SK-N-SH (cell line): ENCODE results near the gene TPRX2. TPM values are rescaled to one million over a fixed set of nuclear protein-coding genes. Genes with fewer than 3 reads are reported as not detected.
A peak's percentile ranks its signal among the peaks of the same experiment; 100 is the strongest.

Experiments used
- CTCF ChIA-PET: fragments of 300-600, 350-600 bp; formaldehyde crosslinking; extraction: SDS; loops from one replicate; lab custom pipeline; 2021; lab: Yijun Ruan, JAX
- POLR2A ChIA-PET: fragments of 350-600 bp; sonication (Branson Sonifier 250); formaldehyde crosslinking; extraction: SDS; loops from one replicate; lab custom pipeline; 2020; ENCODE audit warnings: antibody characterized with exemption, inconsistent platforms; lab: Yijun Ruan, JAX
- DNase-seq: peaks from one replicate; pipeline ENCODE4 v3.0.0; 2012
- H2AFZ ChIP-seq: fragments of 200-600 bp; sonication (generic); 2 replicates; pipeline ENCODE4 v1.8.1; 2016; ENCODE audit warnings: antibody characterized with exemption, mild to moderate bottlenecking, low read depth
- H3F3A ChIP-seq: fragments of 200-600 bp; sonication (generic); replicated peaks from 2 replicates; pipeline ENCODE3; 2016; ENCODE audit warnings: antibody characterized with exemption, mild to moderate bottlenecking; ENCODE audit not compliant: insufficient read depth
- H3K27ac ChIP-seq, 2 experiments: fragments of 200-500 bp in 1 of 2; fragments of 200-600 bp in 1 of 2; sonication (Bioruptor generic) in 1 of 2; sonication (generic), shearing (Covaris generic) in 1 of 2; 2 replicates each; pipeline versions ENCODE4 v1.5.1 to v1.6.1; 2014 to 2016; ENCODE audit warnings: low read depth in 2 of 2, inconsistent platforms in 1 of 2, low read length in 1 of 2, mild to moderate bottlenecking in 1 of 2, mixed read lengths in 1 of 2
- H3K27me3 ChIP-seq: fragments of 200-600 bp; sonication (generic), shearing (Covaris generic); 2 replicates; pipeline ENCODE4 v1.6.1; 2016; ENCODE audit warnings: mixed run types; ENCODE audit not compliant: insufficient read depth
- H3K36me3 ChIP-seq, 2 experiments: fragments of 200-500 bp in 1 of 2; fragments of 200-600 bp in 1 of 2; sonication (Bioruptor generic) in 1 of 2; sonication (generic) in 1 of 2; replicated peaks in 1 of 2; 2 replicates each; pipeline versions ENCODE3 to v1.5.1; 2014 to 2016; ENCODE audit warnings: low read length in 1 of 2, mild to moderate bottlenecking in 1 of 2; ENCODE audit not compliant: insufficient read depth in 2 of 2, control insufficient read depth in 1 of 2
- H3K4me1 ChIP-seq, 2 experiments: fragments of 200-500 bp in 1 of 2; fragments of 200-600 bp in 1 of 2; sonication (Bioruptor generic) in 1 of 2; sonication (generic), shearing (Covaris generic) in 1 of 2; 2 replicates each; pipeline versions ENCODE4 v1.5.1 to v1.6.1; 2014 to 2016; ENCODE audit warnings: low read depth in 1 of 2, low read length in 1 of 2, mixed run types in 1 of 2; ENCODE audit not compliant: insufficient read depth in 2 of 2, control insufficient read depth in 1 of 2
- H3K4me2 ChIP-seq: fragments of 200-600 bp; sonication (generic), shearing (Covaris generic); 2 replicates; pipeline ENCODE4 v1.6.1; 2017; ENCODE audit warnings: mixed run types
- H3K4me3 ChIP-seq, 2 experiments: fragments of 200-500 bp in 1 of 2; fragments of 200-600 bp in 1 of 2; sonication (Bioruptor generic) in 1 of 2; sonication (generic), shearing (Covaris generic) in 1 of 2; 2 replicates each; pipeline versions ENCODE4 v1.5.1 to v1.8.1; 2014 to 2016; ENCODE audit warnings: low read depth in 2 of 2, inconsistent platforms in 1 of 2, low read length in 1 of 2, mild to moderate bottlenecking in 1 of 2, mixed read lengths in 1 of 2, moderate library complexity in 1 of 2
- H3K79me2 ChIP-seq: fragments of 200-600 bp; sonication (generic); 2 replicates; pipeline ENCODE4 v1.8.1; 2017; ENCODE audit warnings: mild to moderate bottlenecking; ENCODE audit not compliant: insufficient read depth
- H3K9ac ChIP-seq: fragments of 200-600 bp; sonication (generic); 2 replicates; pipeline ENCODE4 v1.6.1; 2017; ENCODE audit warnings: mixed run types
- H3K9me2 ChIP-seq: fragments of 200-600 bp; sonication (generic); 2 replicates; pipeline ENCODE4 v1.6.1; 2017; ENCODE audit warnings: mixed run types
- H3K9me3 ChIP-seq: fragments of 200-600 bp; sonication (generic); 2 replicates; pipeline ENCODE4 v1.6.1; 2017; ENCODE audit warnings: mixed run types, mild to moderate bottlenecking, moderate library complexity
- H4K20me1 ChIP-seq: fragments of 200-600 bp; sonication (generic); 2 replicates; pipeline ENCODE4 v1.6.1; 2017; ENCODE audit warnings: mild to moderate bottlenecking, mixed run types; ENCODE audit not compliant: insufficient read depth
- CHD2 ChIP-seq: fragments of 150-350 bp; IDR thresholded peaks from 2 replicates; pipeline ENCODE4 v1.6.1; 2018; ENCODE audit warnings: low read length; ENCODE audit not compliant: partially characterized antibody
- ELF1 ChIP-seq: IDR thresholded peaks from 2 replicates; pipeline ENCODE4 v1.4.0; 2012
- EP300 ChIP-seq, 2 experiments: IDR thresholded peaks; 2 replicates each; pipeline versions ENCODE4 v1.4.0 to v1.6.1; 2012; ENCODE audit warnings: borderline replicate concordance in 1 of 2, low read depth in 1 of 2, low read length in 1 of 2
- EZH2phosphoT487 ChIP-seq: fragments of 200-600 bp; sonication (generic); IDR thresholded peaks from 2 replicates; pipeline ENCODE4 v1.6.1; 2017; ENCODE audit warnings: low read depth, mixed run types, mild to moderate bottlenecking, antibody characterized with exemption, moderate library complexity, borderline replicate concordance
- GABPA ChIP-seq: IDR thresholded peaks from 2 replicates; pipeline ENCODE4 v1.4.0; 2012; ENCODE audit warnings: low read depth, mild to moderate bottlenecking
- GATA2 ChIP-seq: sonication (generic); formaldehyde crosslinking; IDR thresholded peaks from 2 replicates; pipeline ENCODE4 v1.5.0; 2020; ENCODE audit warnings: mild to moderate bottlenecking, missing genetic modification reagents
- IRF3 ChIP-seq: fragments of 150-350 bp; IDR thresholded peaks from 2 replicates; pipeline ENCODE4 v1.6.1; 2016; ENCODE audit warnings: mild to moderate bottlenecking, low read depth, low read length
- MEF2A ChIP-seq: IDR thresholded peaks from 2 replicates; pipeline ENCODE4 v1.4.0; 2012; ENCODE audit warnings: low read depth, borderline replicate concordance
- POLR2AphosphoS5 ChIP-seq: IDR thresholded peaks from 2 replicates; pipeline ENCODE4 v1.6.1; 2012; ENCODE audit warnings: low read depth, low read length
- RAD21 ChIP-seq: IDR thresholded peaks from 2 replicates; pipeline ENCODE4 v1.6.1; 2012; ENCODE audit warnings: mild to moderate bottlenecking, low read length
- RCOR1 ChIP-seq: fragments of 150-350 bp; IDR thresholded peaks from 2 replicates; pipeline ENCODE4 v1.6.1; 2017; ENCODE audit warnings: antibody characterized with exemption, low read length
- RXRA ChIP-seq: IDR thresholded peaks from 2 replicates; pipeline ENCODE4 v1.4.0; 2012; ENCODE audit warnings: low read depth, mild to moderate bottlenecking, borderline replicate concordance
- SIN3A ChIP-seq: IDR thresholded peaks from 2 replicates; pipeline ENCODE4 v1.6.1; 2012; ENCODE audit warnings: low read depth, mild to moderate bottlenecking, low read length, moderate library complexity, borderline replicate concordance
- SMC3 ChIP-seq: IDR thresholded peaks from 2 replicates; pipeline ENCODE4 v1.6.1; 2012; ENCODE audit warnings: low read depth, low read length, improper control_type of control experiment
- TCF12 ChIP-seq: IDR thresholded peaks from 2 replicates; pipeline ENCODE4 v1.4.0; 2012
- TEAD4 ChIP-seq: IDR thresholded peaks from 2 replicates; pipeline ENCODE4 v1.4.0; 2012; ENCODE audit warnings: mild to moderate bottlenecking, borderline replicate concordance; ENCODE audit not compliant: insufficient read depth
- USF1 ChIP-seq: IDR thresholded peaks from 2 replicates; pipeline ENCODE4 v1.4.0; 2012; ENCODE audit warnings: low read depth, borderline replicate concordance
- WGBS: methylation state at CpG from one replicate; pipeline ENCODE4 v1.1.6; 2017; ENCODE audit warnings: low lambda C conversion rate; 5-methylcytosine and 5-hydroxymethylcytosine counted together
- polyA plus RNA-seq, 3 experiments: library from polyadenylated mRNA; depleted of rRNA; stranded (reverse); fragments of >200 nt; gene quantifications; 2 replicates each; pipeline ENCODE4 v1.2.3, GENCODE V29; 2012

Gene TPRX2
- polyA plus RNA-seq, 1 of the 3 experiments (the other 2 are of a cell fraction) = not detected

GRCh38 chr19:47891622-47891922, 32.5 kb downstream of the TPRX2 start:
- no peak for TF ChIP-seq RCOR1
- TF ChIP-seq GATA2 (CRISPR knock-in tag) = peak; percentile 20; the same call in 1 of the 2 replicates
- TF ChIP-seq RAD21 = no peak
- no peak for TF ChIP-seq POLR2AphosphoS5

GRCh38 chr19:47891923-47892666, 33.1 kb downstream of the TPRX2 start:
- H3K4me3 ChIP-seq = no peak overlapping the region
- no peaks in the 10 kb centered on the region; a peak in 1 of 4 replicates for H3K4me1 ChIP-seq
- H3K27ac ChIP-seq = no peak overlapping the region
- no peaks in the 10 kb centered on the region for H3K9me2 ChIP-seq
- peaks cover 11% of the 10 kb centered on the region; the same call in 1 of the 2 replicates for H3K27me3 ChIP-seq
- H3K9me3 ChIP-seq = no peaks in the 10 kb centered on the region
- H3K9ac ChIP-seq = no peak overlapping the region
- no peak overlapping the region for H2AFZ ChIP-seq
- no peaks in the 10 kb centered on the region for H3K79me2 ChIP-seq
- ChIA-PET CTCF (interaction anchor here (0.8 to 1.5 kb wide), 2 partner anchors 23 to 126 kb away, joined by 3 to 7 read pairs; no protein-coding TSS in a partner anchor), POLR2A (no interaction called here)
- H3F3A ChIP-seq = no peaks in the 10 kb centered on the region
- no peak for DNase-seq
- H3K36me3 ChIP-seq = no peaks in the 10 kb centered on the region
- 27% methylated on average over 7 of the region's 7 CpGs for WGBS
- H4K20me1 ChIP-seq = no peaks in the 10 kb centered on the region
- TF ChIP-seq RCOR1 = no peak
- no peak overlapping the region for H3K4me2 ChIP-seq

More at GRCh38 chr19:47891622-47891922, 32.5 kb downstream of the TPRX2 start:
- no peaks in the 10 kb centered on the region for H3F3A ChIP-seq
- no peaks in the 10 kb centered on the region for H3K79me2 ChIP-seq
- H4K20me1 ChIP-seq = no peaks in the 10 kb centered on the region
- peaks cover 13% of the 10 kb centered on the region for H3K27me3 ChIP-seq
- DNase-seq = peak; percentile 31
- no peaks in the 10 kb centered on the region for H3K9me2 ChIP-seq
- no peaks in the 10 kb centered on the region for H3K36me3 ChIP-seq
- no peak overlapping the region for H3K27ac ChIP-seq
- H3K9ac ChIP-seq = no peak overlapping the region
- H3K9me3 ChIP-seq = no peaks in the 10 kb centered on the region
- H3K4me1 ChIP-seq = no peaks in the 10 kb centered on the region; a peak in 1 of 4 replicates
- no peak overlapping the region for H3K4me3 ChIP-seq
- ChIA-PET CTCF (interaction anchor here (0.8 to 1.5 kb wide), 2 partner anchors 23 to 126 kb away, joined by 3 to 7 read pairs; no protein-coding TSS in a partner anchor), POLR2A (no interaction called here)
- WGBS = 6% methylated on average over 2 of the region's 2 CpGs
- H3K4me2 ChIP-seq = no peak overlapping the region
- no peak overlapping the region for H2AFZ ChIP-seq

- Histone ChIP-seq H3K9ac (no peak overlapping the region), H3K4me3 (no peak overlapping the region), H3K9me3 (no peaks in the 10 kb centered on the region), H4K20me1 (no peaks in the 10 kb centered on the region), H3K27ac (no peak overlapping the region)
- no peak for TF ChIP-seq ELF1
- TF ChIP-seq EP300 (IDR thresholded peaks at IDR 0.05; ENCODE audit: borderline replicate concordance in 1 of 2, low read depth in 1 of 2, low read length in 1 of 2) = no peak
- no peak for TF ChIP-seq RXRA
- TF ChIP-seq EZH2phosphoT487 = no peak
- no peak for TF ChIP-seq GABPA
- no peak for TF ChIP-seq SIN3A
- no peak for TF ChIP-seq USF1
- no peak for TF ChIP-seq IRF3
- no peak for TF ChIP-seq CHD2
- TF ChIP-seq GATA2 (CRISPR knock-in tag) = no peak
- TF ChIP-seq MEF2A = no peak
- no peak for TF ChIP-seq TCF12
- TF ChIP-seq SMC3 = no peak
- no peak for TF ChIP-seq RCOR1
- TF ChIP-seq TEAD4 = no peak
- TF ChIP-seq, all 33 proteins: peak for 0
- Histone ChIP-seq H3K4me1 (no peaks in the 10 kb centered on the region; a peak in 1 of 4 replicates), H3K27me3 (peaks cover 34% of the 10 kb centered on the region; the same call in 1 of the 2 replicates), H3K9me2 (no peaks in the 10 kb centered on the region), H3K36me3 (no peaks in the 10 kb centered on the region), H3K79me2 (no peaks in the 10 kb centered on the region), H2AFZ (no peak overlapping the region), H3F3A (no peaks in the 10 kb centered on the region), H3K4me2 (no peak overlapping the region)
- DNase-seq = no peak
- ChIA-PET POLR2A (no interaction called here), CTCF (interaction anchor here (0.6 kb wide), 1 partner anchor 24 kb away, joined by 3 read pairs; no protein-coding TSS in a partner anchor)
- 60% methylated on average over 5 of the region's 5 CpGs for WGBS
Measured at GRCh38 chr19:47895165-47895782, 36.2 kb downstream of the TPRX2 start.
